Mucosa of descending colon (tissue), 3 donors: Measurements from ENCODE around the gene ERVFRD-1. TPM values are rescaled to one million over a fixed set of nuclear protein-coding genes. Genes with fewer than 3 reads are reported as not detected.
"Not testable (repeated sequence)": the region's sequence is repeated elsewhere in the genome, so short reads cannot be mapped to it uniquely, and the experiment has no call there.

Experiments used
- ATAC-seq: fragments of 200-7000 bp; cut with Tn5 transposase; one replicate; pipeline ENCODE4 v1.9.1; 2020; ENCODE audit warnings: mild to moderate bottlenecking, moderate library complexity
- DNase-seq, 3 donors: peaks; one replicate each; pipeline ENCODE4 v3.0.0-alpha.2; 2020
- H3K36me3 ChIP-seq: fragments of 200-600 bp; one replicate; pipeline ENCODE4 v1.8.0; 2021; ENCODE audit warnings: low read depth, mild to moderate bottlenecking
- H3K4me1 ChIP-seq: fragments of 200-600 bp; one replicate; pipeline ENCODE4 v1.8.0; 2021; ENCODE audit warnings: low read depth, mild to moderate bottlenecking
- H3K4me3 ChIP-seq: fragments of 200-600 bp; one replicate; pipeline ENCODE4 v1.8.0; 2021; ENCODE audit warnings: mild to moderate bottlenecking
- H3K9me3 ChIP-seq: fragments of 200-600 bp; one replicate; pipeline ENCODE4 v1.8.0; 2021; ENCODE audit warnings: mild to moderate bottlenecking
- CTCF ChIP-seq: fragments of 200-600 bp; IDR thresholded peaks from one replicate; pipeline ENCODE4 v1.8.0; 2022; ENCODE audit warnings: antibody characterized with exemption, mild to moderate bottlenecking
- intact Hi-C, 2 donors: fragments of 100-400 bp; cut with DNase I in 1 of 2; cut with micrococcal nuclease in 1 of 2; formaldehyde crosslinking; loops; one replicate each; pipeline versions ENCODE4 v1.11.0 to v1.11.1; 2022; cut with DNase I, micrococcal nuclease
- total RNA-seq, 3 donors: library from RNA; stranded (reverse); fragmentation: NEBNext Ultra II Directional in 2 of 3; extraction: Animal tissue kit (Norgen Biotek cat#: 25700) in 2 of 3; gene quantifications; one replicate each; pipeline versions ENCODE4 v1.2.1 to v1.2.4, GENCODE V29; 2021 to 2023
- donor health status: DM: no; HTN: no; CAD: no; lungs with moderate emphysema.
- donor health status: DM: no; HTN: no; CAD: no.
- donor health status: DM: no; HTN: yes; CAD: no.

The ERVFRD-1 gene
- total RNA-seq, 3 donors from 2014 or later: 0.12 to 0.57 (median 0.19) TPM

DNA sequence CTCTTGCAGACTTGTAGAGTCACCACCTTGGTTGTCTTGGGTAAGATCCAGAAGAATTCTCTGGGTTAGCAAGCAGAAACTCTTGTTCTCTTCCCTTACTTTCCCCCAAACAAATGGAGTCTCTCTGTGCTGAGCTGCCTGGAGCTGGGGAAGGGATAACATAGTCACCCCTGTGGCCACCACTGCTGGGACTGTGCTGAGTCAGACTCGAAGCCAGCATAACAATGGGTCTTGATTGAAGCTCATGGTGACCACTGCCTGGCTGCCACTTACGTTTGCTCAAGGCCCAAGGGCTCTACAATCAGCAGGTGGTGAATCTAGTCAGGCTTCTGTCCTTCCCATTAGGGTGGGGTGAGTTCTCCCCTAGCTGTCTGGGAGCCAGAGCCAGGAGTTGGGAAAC lies 15.4 kb upstream of the ERVFRD-1 start:
- ATAC-seq: no peak
- intact Hi-C loops: no loop called here
- Histone ChIP-seq H3K9me3 (no peaks in the 10 kb centered on the region), H3K36me3 (no peaks in the 10 kb centered on the region), H3K4me1 (peaks cover 2% of the 10 kb centered on the region), H3K4me3 (no peak overlapping the region)
- no peak for DNase-seq
- no peak for TF ChIP-seq CTCF

- no peak for TF ChIP-seq CTCF
- Histone ChIP-seq H3K4me3 (no peak overlapping the region), H3K36me3 (no peaks in the 10 kb centered on the region), H3K9me3 (no peaks in the 10 kb centered on the region), H3K4me1 (peaks cover 2% of the 10 kb centered on the region)
- no peak for DNase-seq
- ATAC-seq: no peak
- intact Hi-C loops: no loop called here
These were observed 12.5 kb upstream of the ERVFRD-1 start for GRCh38 chr6:11123978-11124377.

- H3K4me3 ChIP-seq: no peak overlapping the region
- intact Hi-C loops: no loop called here
- H3K9me3 ChIP-seq: no peaks in the 10 kb centered on the region
- ATAC-seq (no peak), DNase-seq (no peak)
- no peaks in the 10 kb centered on the region for H3K36me3 ChIP-seq
- TF ChIP-seq CTCF: no peak
- H3K4me1 ChIP-seq: peaks cover 2% of the 10 kb centered on the region
These were observed 10.9 kb upstream of the ERVFRD-1 start for GRCh38 chr6:11122380-11122779.

GRCh38 chr6:11121851-11122250 lies 10.3 kb upstream of the ERVFRD-1 start:
- intact Hi-C loops: no loop called here
- Histone ChIP-seq H3K4me3 (no peak overlapping the region), H3K36me3 (no peaks in the 10 kb centered on the region), H3K9me3 (no peaks in the 10 kb centered on the region), H3K4me1 (peaks cover 2% of the 10 kb centered on the region)
- ATAC-seq (no peak), DNase-seq (no peak)
- TF ChIP-seq CTCF: no peak

GRCh38 chr6:11120271-11121005 lies 8.9 kb upstream of the ERVFRD-1 start:
- Histone ChIP-seq H3K4me1 (peaks cover 2% of the 10 kb centered on the region), H3K36me3 (no peaks in the 10 kb centered on the region), H3K4me3 (no peak overlapping the region), H3K9me3 (no peaks in the 10 kb centered on the region)
- intact Hi-C loops: no loop called here
- DNase-seq (no peak), ATAC-seq (no peak)
- no peak for TF ChIP-seq CTCF

- H3K9me3 ChIP-seq, H3K36me3 ChIP-seq, intact Hi-C loops, H3K4me3 ChIP-seq, DNase-seq, H3K4me1 ChIP-seq: not testable (repeated sequence)
- ATAC-seq: peak; percentile 53
These were observed 4.4 kb upstream of the ERVFRD-1 start for GRCh38 chr6:11115808-11116536.
